ENCODE measurements around the gene ABCA4. TPM values are rescaled to one million over a fixed set of nuclear protein-coding genes. Genes with fewer than 3 reads are reported as not detected.
"Not testable (repeated sequence)": the region's sequence is repeated elsewhere in the genome, so short reads cannot be mapped to it uniquely, and the experiment has no call there.

ABCA4 gene
- polyA plus RNA-seq, 3 donors, result 5.4 to 7.1 (median 6.0) TPM

GRCh38 chr1:93960641-93961147, 160.3 kb downstream of the ABCA4 start:
- DNase-seq (ENCODE audit: low read depth in 3 of 3, low spot score in 2 of 3), result no peak

DNA sequence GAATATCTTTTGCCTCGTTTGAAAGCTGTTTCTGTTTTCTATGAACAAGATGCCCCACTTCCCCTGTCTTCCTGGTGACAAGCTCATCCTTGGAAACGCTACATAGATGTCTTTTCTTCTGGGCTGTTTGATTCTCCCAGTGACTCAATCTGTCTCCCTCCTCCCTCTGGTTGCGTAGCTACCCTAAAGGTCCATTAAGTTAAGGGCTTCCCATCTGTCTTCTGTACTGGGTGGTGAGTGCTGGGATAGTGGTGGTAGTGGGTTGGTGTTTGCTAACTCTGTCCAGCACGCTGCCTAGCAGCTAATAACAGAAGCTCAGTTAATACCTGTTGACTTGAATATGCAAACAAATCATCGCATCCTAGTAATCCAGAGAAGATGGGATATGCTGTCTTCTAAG, 161.5 kb downstream of the ABCA4 start:
- DNase-seq (ENCODE audit: low read depth in 3 of 3, low spot score in 2 of 3), result no peak

- no peak for DNase-seq (ENCODE audit: low read depth in 3 of 3, low spot score in 2 of 3)
Observed at GRCh38 chr1:93958726-93959100, 162.2 kb downstream of the ABCA4 start.

GRCh38 chr1:93958032-93958725, 162.8 kb downstream of the ABCA4 start:
- no peak for DNase-seq (ENCODE audit: low read depth in 3 of 3, low spot score in 2 of 3)

GRCh38 chr1:93955765-93956164, 165.2 kb downstream of the ABCA4 start:
- DNase-seq (ENCODE audit: low read depth in 3 of 3, low spot score in 2 of 3), result no peak

DNA sequence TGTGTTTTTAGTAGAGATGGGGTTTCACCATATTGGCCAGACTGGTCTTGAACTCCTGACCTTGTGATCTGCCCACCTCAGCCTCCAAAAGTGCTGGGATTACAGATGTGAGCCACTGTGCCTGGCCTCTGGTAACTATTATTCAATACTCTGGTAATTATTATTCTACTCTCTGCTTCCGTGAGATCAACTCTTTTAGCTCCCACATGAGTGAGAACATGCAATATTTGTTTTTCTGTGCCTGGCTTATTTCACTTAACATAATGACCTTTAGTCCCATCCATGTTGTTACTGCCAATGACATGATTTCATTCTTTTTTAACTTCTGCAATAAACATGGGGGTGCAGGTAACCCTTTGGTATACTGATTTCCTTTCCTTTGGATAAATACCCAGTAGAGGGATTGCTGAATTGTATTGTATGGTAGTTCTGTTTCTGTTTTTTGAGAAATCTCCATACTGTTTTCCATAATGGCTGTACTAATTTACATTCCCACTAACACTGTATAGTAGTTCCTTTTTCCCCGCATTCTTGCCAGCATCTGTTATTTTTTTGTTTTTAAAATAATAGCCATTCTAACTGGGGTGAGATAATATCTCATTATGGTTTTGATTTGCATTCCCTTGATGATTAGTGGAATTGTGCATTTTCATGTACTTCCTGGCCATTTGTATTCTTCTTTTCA, 173.8 kb downstream of the ABCA4 start:
- not testable (repeated sequence) for DNase-seq (ENCODE audit: low read depth in 3 of 3, low spot score in 2 of 3)

Other genes starting within 250 kb of the ABCA4 start
- gene DNTTIP2, start 241.9 kb downstream of the ABCA4 start, polyA plus RNA-seq (ENCODE audit: insufficient read length in 3 of 3), result 10 to 100 TPM; 78.2 to 85.6 (median 84.1) TPM
- 10 to 100 TPM; 12.2 to 13.0 (median 12.4) TPM for gene GCLM, start 211.7 kb downstream of the ABCA4 start, polyA plus RNA-seq (ENCODE audit: insufficient read length in 3 of 3)
- 10 to 100 TPM; 81.5 to 87.2 (median 85.6) TPM for gene ARHGAP29, start 116.4 kb upstream of the ABCA4 start, polyA plus RNA-seq (ENCODE audit: insufficient read length in 3 of 3)

All from right renal cortex interstitium (tissue), 3 donors.